ENCODE data around the gene FMO1. TPM values are rescaled to one million over a fixed set of nuclear protein-coding genes. Genes with fewer than 3 reads are reported as not detected.
A peak's percentile ranks its signal among the peaks of the same experiment; 100 is the strongest.

Gene FMO1
- total RNA-seq, 4 donors from 2014 or later = 0.36 TPM; not detected in 3

DNA sequence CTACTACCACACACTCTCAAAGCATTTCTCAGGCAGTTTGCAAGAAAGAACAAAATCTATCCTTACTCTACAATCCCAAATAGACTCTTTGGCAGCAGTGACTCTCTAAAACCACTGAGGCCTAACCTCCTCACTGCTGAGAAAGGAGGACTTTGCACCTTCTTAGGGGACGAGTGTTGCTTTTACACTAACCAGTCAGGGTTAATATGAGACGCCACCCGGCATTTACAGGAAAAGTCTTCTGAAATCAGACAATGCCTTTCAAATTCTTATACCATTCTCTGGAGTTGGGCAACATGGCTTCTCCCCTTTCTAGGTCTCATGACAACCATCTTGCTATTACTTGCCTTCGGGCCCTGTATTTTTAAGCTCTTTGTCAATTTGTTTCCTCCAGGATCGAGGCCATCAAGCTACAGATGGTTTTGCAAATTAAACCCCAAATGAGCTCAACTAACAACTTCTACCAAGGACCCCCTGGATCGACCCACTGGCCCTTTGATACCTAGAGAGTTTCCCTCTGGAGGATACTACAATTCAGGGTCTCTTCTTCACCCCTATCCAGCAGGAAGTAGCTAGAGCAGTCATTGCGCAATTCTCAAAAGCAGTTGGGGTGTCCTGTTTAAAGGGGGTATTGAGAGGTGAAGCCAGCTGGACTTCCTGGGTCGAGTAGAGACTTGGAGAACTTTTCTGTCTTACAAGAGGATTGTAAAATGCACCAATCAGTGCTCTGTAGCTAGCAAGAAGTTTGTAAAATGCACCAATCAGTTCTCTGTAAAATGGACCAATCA lies 63.7 kb downstream of the FMO1 start:
- in situ Hi-C loops (cut with MboI; ENCODE audit: low sequenced_read_pairs in 4 of 4) = loop anchor here in 3 of 4 donors (10.0 to 25.0 kb wide), 2 partner anchors 67 to 350 kb away; partner anchors contain the start of gene FMO1 (in 1 of the 3)
- H3K4me1 ChIP-seq = peaks cover 0 to 12% of the 10 kb centered on the region in 2 donors
- H3K4me3 ChIP-seq = no peak overlapping the region
- no peaks in the 10 kb centered on the region for H3K36me3 ChIP-seq
- no peak for DNase-seq
- TF ChIP-seq POLR2A (IDR thresholded peaks at IDR 0.05) = no peak
- TF ChIP-seq, protein P1, sequence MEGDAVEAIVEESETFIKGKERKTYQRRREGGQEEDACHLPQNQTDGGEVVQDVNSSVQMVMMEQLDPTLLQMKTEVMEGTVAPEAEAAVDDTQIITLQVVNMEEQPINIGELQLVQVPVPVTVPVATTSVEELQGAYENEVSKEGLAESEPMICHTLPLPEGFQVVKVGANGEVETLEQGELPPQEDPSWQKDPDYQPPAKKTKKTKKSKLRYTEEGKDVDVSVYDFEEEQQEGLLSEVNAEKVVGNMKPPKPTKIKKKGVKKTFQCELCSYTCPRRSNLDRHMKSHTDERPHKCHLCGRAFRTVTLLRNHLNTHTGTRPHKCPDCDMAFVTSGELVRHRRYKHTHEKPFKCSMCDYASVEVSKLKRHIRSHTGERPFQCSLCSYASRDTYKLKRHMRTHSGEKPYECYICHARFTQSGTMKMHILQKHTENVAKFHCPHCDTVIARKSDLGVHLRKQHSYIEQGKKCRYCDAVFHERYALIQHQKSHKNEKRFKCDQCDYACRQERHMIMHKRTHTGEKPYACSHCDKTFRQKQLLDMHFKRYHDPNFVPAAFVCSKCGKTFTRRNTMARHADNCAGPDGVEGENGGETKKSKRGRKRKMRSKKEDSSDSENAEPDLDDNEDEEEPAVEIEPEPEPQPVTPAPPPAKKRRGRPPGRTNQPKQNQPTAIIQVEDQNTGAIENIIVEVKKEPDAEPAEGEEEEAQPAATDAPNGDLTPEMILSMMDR (IDR thresholded peaks at IDR 0.05 in 4 of 5, conservative IDR thresholded peaks at IDR 0.05 in 1 of 5) = no peak
- no peaks in the 10 kb centered on the region for H3K27me3 ChIP-seq
- no peaks in the 10 kb centered on the region for H3K9me3 ChIP-seq
- no peak overlapping the region for H3K27ac ChIP-seq
- no peak for ATAC-seq
- intact Hi-C loops (cut with DNase I; ENCODE audit: low total_unique reads) = loop anchor here (10.0 kb wide), 2 partner anchors 433 to 1417 kb away; partner anchors contain the start of genes SCYL3 and VAMP4

DNA sequence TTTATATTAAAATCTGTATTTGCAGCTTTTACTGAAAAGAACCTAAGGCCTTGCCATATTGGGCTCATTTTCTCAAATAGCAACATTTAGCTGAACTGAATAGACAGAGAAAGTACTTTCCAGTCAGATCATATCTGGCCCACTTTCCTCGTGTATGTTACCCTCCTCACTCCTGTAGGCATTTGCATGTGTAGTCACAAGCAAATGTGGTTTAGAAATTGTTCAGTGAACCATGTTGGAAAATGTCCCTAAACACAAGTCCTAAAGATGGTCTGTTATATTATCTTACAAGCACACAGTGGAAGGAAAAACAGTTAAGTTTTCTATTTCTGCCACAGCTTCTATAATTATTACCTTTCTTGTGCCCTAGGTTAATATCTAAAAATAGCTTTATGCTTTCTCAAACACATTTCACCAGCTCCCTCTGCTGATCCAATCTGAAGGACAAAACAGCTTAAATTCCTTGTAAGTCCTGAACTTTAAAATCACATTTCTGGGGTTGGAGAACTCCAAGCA lies 65.1 kb downstream of the FMO1 start:
- no peaks in the 10 kb centered on the region for H3K9me3 ChIP-seq
- no peaks in the 10 kb centered on the region for H3K36me3 ChIP-seq
- peak overlapping the region; percentile 45 to 68 (median 62) for H3K27ac ChIP-seq
- H3K4me3 ChIP-seq = peak overlapping the region in 2 of 4 donors; percentile 7 to 31
- H3K4me1 ChIP-seq = peaks cover 0 to 12% of the 10 kb centered on the region in 2 donors
- no peaks in the 10 kb centered on the region for H3K27me3 ChIP-seq
- intact Hi-C loops (cut with DNase I; ENCODE audit: low total_unique reads) = loop anchor here (1.0 to 10.0 kb wide), 4 partner anchors 232 to 1419 kb away; partner anchors contain the start of genes SCYL3 and VAMP4
- TF ChIP-seq, protein P1 (IDR thresholded peaks at IDR 0.05 in 4 of 5, conservative IDR thresholded peaks at IDR 0.05 in 1 of 5) = no peak
- TF ChIP-seq POLR2A (IDR thresholded peaks at IDR 0.05) = no peak
- DNase-seq (no peak), ATAC-seq (peak in 1 of 2 donors; percentile 20)
- in situ Hi-C loops (cut with MboI; ENCODE audit: low sequenced_read_pairs in 4 of 4) = loop anchor here in 3 of 4 donors (10.0 to 25.0 kb wide), 2 partner anchors 69 to 351 kb away; partner anchors contain the start of gene FMO1 (in 1 of the 3)

DNA sequence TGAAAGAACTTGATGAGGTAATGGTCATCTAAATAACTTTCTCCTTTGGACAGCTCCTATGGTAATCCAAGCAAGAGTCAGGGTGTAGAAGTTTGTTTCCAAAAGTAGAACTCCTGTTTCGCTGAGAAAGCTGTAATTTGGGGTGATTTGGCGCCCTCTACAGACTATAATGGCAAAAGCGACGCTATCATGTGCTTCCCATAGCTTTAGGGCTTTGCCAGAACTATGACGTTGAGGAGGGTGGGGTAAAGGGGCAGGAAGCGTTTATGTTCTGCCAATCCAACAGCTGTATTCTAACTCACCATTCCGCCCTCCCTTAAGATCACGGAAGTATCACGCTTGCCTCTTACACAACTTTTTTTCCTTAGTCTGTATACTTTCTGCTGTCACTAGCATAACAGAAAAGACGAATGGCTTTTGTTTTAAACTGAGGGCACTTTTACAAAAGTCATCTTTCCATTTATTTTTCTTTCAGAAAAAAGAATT lies 65.6 kb downstream of the FMO1 start, which contains the start of gene FMO4:
Gene FMO4, plus strand, starts transcription at position 349 of the 486 bp plus-strand sequence. CDS start 5,643 bp downstream, outside the sequence.
- in situ Hi-C loops (cut with MboI; ENCODE audit: low sequenced_read_pairs in 4 of 4) = loop anchor here in 3 of 4 donors (10.0 to 25.0 kb wide), 2 partner anchors 69 to 352 kb away; partner anchors contain the start of gene FMO1 (in 1 of the 3)
- DNase-seq = peak; percentile 82 to 87
- TF ChIP-seq POLR2A (IDR thresholded peaks at IDR 0.05) = peak in 1 of 2 donors; percentile 34
- TF ChIP-seq, protein P1 (IDR thresholded peaks at IDR 0.05 in 4 of 5, conservative IDR thresholded peaks at IDR 0.05 in 1 of 5) = peak; percentile 46 to 69 (median 62)
- intact Hi-C loops (cut with DNase I; ENCODE audit: low total_unique reads) = loop anchor here (1.0 to 10.0 kb wide), 5 partner anchors 69 to 1419 kb away; partner anchors contain the start of genes SCYL3 and VAMP4
- no peaks in the 10 kb centered on the region for H3K27me3 ChIP-seq
- peak; percentile 100 for ATAC-seq
- H3K9me3 ChIP-seq = no peaks in the 10 kb centered on the region
- H3K27ac ChIP-seq = peak within 1 kb of the TSS; percentile 61 to 72 (median 66)
- peak within 1 kb of the TSS; percentile 14 to 50 (median 30) for H3K4me3 ChIP-seq
- H3K36me3 ChIP-seq = no peaks in the 10 kb centered on the region
- H3K4me1 ChIP-seq = peaks cover 0 to 12% of the 10 kb centered on the region in 2 donors

DNA sequence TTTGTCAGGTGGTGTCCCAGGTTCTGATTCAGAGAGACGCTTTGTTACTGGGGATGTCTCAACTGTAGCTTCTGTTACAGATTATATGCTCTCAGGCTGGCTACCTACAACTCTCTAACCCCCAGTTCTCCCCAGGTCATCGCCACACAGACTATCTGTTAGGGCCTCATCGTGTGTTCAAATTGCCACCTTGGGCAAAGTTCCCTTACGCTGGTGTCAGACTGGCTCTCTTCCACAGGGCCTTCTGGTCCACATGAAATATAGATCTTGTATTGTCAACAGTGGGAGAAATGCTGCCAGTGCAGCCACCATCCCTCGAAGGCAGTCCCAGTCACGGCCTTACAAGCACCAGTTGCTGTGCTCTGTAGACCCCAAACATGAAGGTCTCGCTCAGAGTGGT lies 81.0 kb downstream of the FMO1 start:
- intact Hi-C loops (cut with DNase I; ENCODE audit: low total_unique reads) (no loop called here), in situ Hi-C loops (cut with MboI; ENCODE audit: low sequenced_read_pairs in 4 of 4) (no loop called here)
- Histone ChIP-seq H3K27me3 (no peaks in the 10 kb centered on the region), H3K27ac (no peak overlapping the region), H3K4me1 (no peaks in the 10 kb centered on the region), H3K36me3 (no peaks in the 10 kb centered on the region), H3K4me3 (no peak overlapping the region), H3K9me3 (no peaks in the 10 kb centered on the region)
- DNase-seq (no peak), ATAC-seq (no peak)
- no peak for TF ChIP-seq POLR2A (IDR thresholded peaks at IDR 0.05)
- TF ChIP-seq, protein P1 (IDR thresholded peaks at IDR 0.05 in 4 of 5, conservative IDR thresholded peaks at IDR 0.05 in 1 of 5) = no peak
